ENCODE measurements around the gene NRXN3.

NRXN3 gene

GRCh38 chr14:79680087-79680486 lies 1509.9 kb downstream of the NRXN3 start:
- Mint-ChIP-seq H3K27me3 (ENCODE audit: low read depth) (no peaks in the 10 kb centered on the region), H3K36me3 (ENCODE audit: low read depth) (no peaks in the 10 kb centered on the region), H3K4me1 (peaks cover 10% of the 10 kb centered on the region), H3K4me3 (no peak overlapping the region), H3K27ac (peak overlapping the region in 1 of 3 experiments; percentile 91), H3K9me3 (no peaks in the 10 kb centered on the region)
- no peak for TF ChIP-seq CTCF (IDR thresholded peaks at IDR 0.05; ENCODE audit: unreplicated experiment in 3 of 3)

- no peaks in the 10 kb centered on the region for H3K36me3 Mint-ChIP-seq (ENCODE audit: low read depth)
- no peaks in the 10 kb centered on the region for H3K27me3 Mint-ChIP-seq (ENCODE audit: low read depth)
- H3K27ac Mint-ChIP-seq: no peak overlapping the region
- H3K9me3 Mint-ChIP-seq: no peaks in the 10 kb centered on the region
- H3K4me1 Mint-ChIP-seq: peaks cover 13% of the 10 kb centered on the region
- TF ChIP-seq CTCF (IDR thresholded peaks at IDR 0.05; ENCODE audit: unreplicated experiment in 3 of 3): no peak
- H3K4me3 Mint-ChIP-seq: no peak overlapping the region
Measured at GRCh38 chr14:79686196-79686595, 1516.0 kb downstream of the NRXN3 start.

GRCh38 chr14:79690960-79691359 lies 1520.8 kb downstream of the NRXN3 start:
- Mint-ChIP-seq H3K27me3 (ENCODE audit: low read depth) (no peaks in the 10 kb centered on the region), H3K9me3 (no peaks in the 10 kb centered on the region), H3K36me3 (ENCODE audit: low read depth) (no peaks in the 10 kb centered on the region), H3K4me1 (peaks cover 32% of the 10 kb centered on the region), H3K27ac (peak overlapping the region in 2 of 3 experiments; percentile 51 to 63), H3K4me3 (no peak overlapping the region)
- TF ChIP-seq CTCF (IDR thresholded peaks at IDR 0.05; ENCODE audit: unreplicated experiment in 3 of 3): no peak

GRCh38 chr14:79693935-79694334 lies 1523.8 kb downstream of the NRXN3 start:
- Mint-ChIP-seq H3K36me3 (ENCODE audit: low read depth) (no peaks in the 10 kb centered on the region), H3K4me1 (peaks cover 47% of the 10 kb centered on the region), H3K9me3 (no peaks in the 10 kb centered on the region), H3K4me3 (no peak overlapping the region), H3K27me3 (ENCODE audit: low read depth) (no peaks in the 10 kb centered on the region), H3K27ac (peak overlapping the region; percentile 5 to 83 (median 26))
- TF ChIP-seq CTCF (IDR thresholded peaks at IDR 0.05; ENCODE audit: unreplicated experiment in 3 of 3): no peak

GRCh38 chr14:79695307-79695706 lies 1525.1 kb downstream of the NRXN3 start:
- no peaks in the 10 kb centered on the region for H3K36me3 Mint-ChIP-seq (ENCODE audit: low read depth)
- peaks cover 61% of the 10 kb centered on the region for H3K4me1 Mint-ChIP-seq
- no peak overlapping the region for H3K4me3 Mint-ChIP-seq
- H3K27me3 Mint-ChIP-seq (ENCODE audit: low read depth): no peaks in the 10 kb centered on the region
- peak overlapping the region; percentile 49 to 83 (median 61) for H3K27ac Mint-ChIP-seq
- TF ChIP-seq CTCF (IDR thresholded peaks at IDR 0.05; ENCODE audit: unreplicated experiment in 3 of 3): no peak
- no peaks in the 10 kb centered on the region for H3K9me3 Mint-ChIP-seq

- peak overlapping the region; percentile 66 to 92 (median 91) for H3K27ac Mint-ChIP-seq
- no peaks in the 10 kb centered on the region for H3K27me3 Mint-ChIP-seq (ENCODE audit: low read depth)
- no peaks in the 10 kb centered on the region for H3K9me3 Mint-ChIP-seq
- H3K36me3 Mint-ChIP-seq (ENCODE audit: low read depth): no peaks in the 10 kb centered on the region
- TF ChIP-seq CTCF (IDR thresholded peaks at IDR 0.05; ENCODE audit: unreplicated experiment in 3 of 3): no peak
- no peak overlapping the region for H3K4me3 Mint-ChIP-seq
- H3K4me1 Mint-ChIP-seq: peaks cover 52% of the 10 kb centered on the region
Measured at GRCh38 chr14:79698298-79698711, 1528.1 kb downstream of the NRXN3 start.
